DND-41 (cell line): Measurements from ENCODE around the gene CREB3L4.

Experiments
- EZH2 ChIP-seq: IDR thresholded peaks from 3 replicates; pipeline ENCODE4 v1.6.1; 2012; ENCODE audit warnings: borderline replicate concordance, low read depth, mild to moderate bottlenecking, moderate library complexity, low read length, inconsistent platforms; ENCODE audit not compliant: severe bottlenecking
- TF ChIP-seq, protein P1 (sequence below): IDR thresholded peaks from 2 replicates; pipeline ENCODE4 v1.5.1; 2012; ENCODE audit warnings: borderline replicate concordance, low read length, moderate library complexity, mild to moderate bottlenecking; ENCODE audit not compliant: poor library complexity, severe bottlenecking; ENCODE audit errors: extremely low read depth

DNA sequence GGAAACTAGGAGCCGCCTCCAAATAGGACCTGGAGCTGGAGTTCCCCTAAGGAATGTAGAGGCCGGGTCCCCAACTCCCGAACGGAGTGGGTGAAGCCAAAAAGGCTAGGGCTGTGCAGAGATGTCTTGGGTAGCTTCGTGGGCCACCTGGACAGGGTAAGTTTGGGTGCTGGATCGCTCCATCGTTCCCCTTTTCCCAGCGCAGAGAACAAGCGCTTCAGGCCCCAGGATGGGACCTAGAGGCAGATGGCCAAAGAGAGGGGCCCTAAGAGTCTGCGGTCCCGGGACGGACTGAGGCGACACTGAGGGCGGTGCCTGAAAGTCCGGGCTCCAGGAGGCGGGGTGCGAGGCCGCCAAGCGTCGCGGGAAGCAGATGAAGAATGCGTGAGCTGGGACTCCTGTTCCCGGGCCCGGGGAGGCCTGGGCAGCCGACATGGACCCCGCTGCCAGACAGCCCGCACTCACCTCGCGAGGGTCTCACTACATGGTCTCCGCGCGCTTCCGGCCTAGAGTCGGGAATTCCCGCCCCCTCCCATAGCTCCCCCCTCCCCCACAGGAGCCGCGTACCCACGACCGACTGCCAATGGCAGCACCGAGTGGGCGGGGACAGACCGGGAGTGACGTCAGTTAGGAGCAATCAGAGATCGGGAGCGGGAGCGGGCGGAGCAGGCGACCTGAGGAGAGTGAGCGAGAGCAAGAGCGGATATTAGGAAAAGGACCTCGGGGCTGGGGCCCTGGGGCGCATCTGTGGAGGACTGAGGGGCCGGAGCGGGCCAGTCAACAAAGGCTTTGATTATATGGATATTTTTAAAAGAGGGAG lies 4.5 kb upstream of the CREB3L4 start, which contains the start of gene SLC39A1:
- TF ChIP-seq, protein P1, sequence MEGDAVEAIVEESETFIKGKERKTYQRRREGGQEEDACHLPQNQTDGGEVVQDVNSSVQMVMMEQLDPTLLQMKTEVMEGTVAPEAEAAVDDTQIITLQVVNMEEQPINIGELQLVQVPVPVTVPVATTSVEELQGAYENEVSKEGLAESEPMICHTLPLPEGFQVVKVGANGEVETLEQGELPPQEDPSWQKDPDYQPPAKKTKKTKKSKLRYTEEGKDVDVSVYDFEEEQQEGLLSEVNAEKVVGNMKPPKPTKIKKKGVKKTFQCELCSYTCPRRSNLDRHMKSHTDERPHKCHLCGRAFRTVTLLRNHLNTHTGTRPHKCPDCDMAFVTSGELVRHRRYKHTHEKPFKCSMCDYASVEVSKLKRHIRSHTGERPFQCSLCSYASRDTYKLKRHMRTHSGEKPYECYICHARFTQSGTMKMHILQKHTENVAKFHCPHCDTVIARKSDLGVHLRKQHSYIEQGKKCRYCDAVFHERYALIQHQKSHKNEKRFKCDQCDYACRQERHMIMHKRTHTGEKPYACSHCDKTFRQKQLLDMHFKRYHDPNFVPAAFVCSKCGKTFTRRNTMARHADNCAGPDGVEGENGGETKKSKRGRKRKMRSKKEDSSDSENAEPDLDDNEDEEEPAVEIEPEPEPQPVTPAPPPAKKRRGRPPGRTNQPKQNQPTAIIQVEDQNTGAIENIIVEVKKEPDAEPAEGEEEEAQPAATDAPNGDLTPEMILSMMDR, result no peak
- no peak for TF ChIP-seq EZH2
